ENCODE results near the gene DENND2C. TPM values are rescaled to one million over a fixed set of nuclear protein-coding genes. Genes with fewer than 3 reads are reported as not detected.

DENND2C gene
- total RNA-seq, 2 experiments from 2014 or later, result 0.47 to 0.93 TPM

DNA sequence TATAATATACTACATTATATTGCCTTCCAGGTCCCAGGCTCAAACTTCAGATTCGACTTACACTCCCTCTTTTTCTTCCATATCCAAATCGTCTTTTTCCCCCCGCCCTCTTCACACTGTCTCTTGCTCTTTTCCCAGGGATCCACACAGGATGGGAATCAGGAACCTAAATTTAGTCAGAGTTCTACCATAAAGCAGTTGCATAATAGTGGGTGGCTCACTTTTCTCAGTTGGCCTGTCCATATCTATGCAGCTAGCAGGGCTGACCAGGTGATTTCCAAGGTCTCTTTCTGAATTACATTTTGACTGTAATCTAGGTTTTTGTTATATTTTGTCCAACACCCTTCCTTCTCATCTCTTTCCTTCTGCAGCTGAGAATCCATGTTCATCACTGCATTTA, 80.7 kb downstream of the DENND2C start:
- no peak for TF ChIP-seq EZH2phosphoT487 (IDR thresholded peaks at IDR 0.05; ENCODE audit: borderline replicate concordance, low read depth, low read length)
- no peak for TF ChIP-seq CTCF (conservative IDR thresholded peaks at IDR 0.05; ENCODE audit: low read length)
- no TSS peak for BruUV-seq (replicated peaks)
- no peak overlapping the region for H3K27ac ChIP-seq (ENCODE audit: low read depth, low read length, poor library complexity, severe bottlenecking)
- H3K9me2 ChIP-seq (ENCODE audit: insufficient read depth, low read length), result no peaks in the 10 kb centered on the region
- H3K4me1 ChIP-seq (ENCODE audit: insufficient read depth, low read length, poor library complexity, severe bottlenecking), result no peaks in the 10 kb centered on the region
- H4K20me1 ChIP-seq (ENCODE audit: insufficient read depth, low read length), result no peaks in the 10 kb centered on the region
- H3K79me2 ChIP-seq (ENCODE audit: insufficient read depth, low read depth, low read length), result no peaks in the 10 kb centered on the region
- ChIA-PET CTCF (ENCODE audit: unreplicated experiment) (no interaction called here), POLR2A (interaction anchor here (0.9 kb wide), 1 partner anchor 738 kb away, joined by 4 read pairs; no protein-coding TSS in a partner anchor)
- H2AFZ ChIP-seq (ENCODE audit: low read length), result no peak overlapping the region
- no peaks in the 10 kb centered on the region for H3K9me3 ChIP-seq (ENCODE audit: low read length)
- H3K4me3 ChIP-seq (ENCODE audit: low read depth, low read length, poor library complexity, severe bottlenecking), result no peak overlapping the region
- H3K36me3 ChIP-seq (ENCODE audit: insufficient read depth, low read length), result no peaks in the 10 kb centered on the region
- H3K4me2 ChIP-seq (ENCODE audit: low read length), result no peak overlapping the region
- no peak for DNase-seq (ENCODE audit: low spot score)
- intact Hi-C loops (cut with micrococcal nuclease; ENCODE audit: unreplicated experiment), result no loop called here

GRCh38 chr1:114588196-114588689, 81.6 kb downstream of the DENND2C start:
- POLR2A ChIA-PET, result interaction anchor here (0.7 kb wide), 1 partner anchor 154 kb away, joined by 3 read pairs; no protein-coding TSS in a partner anchor
- H2AFZ ChIP-seq (ENCODE audit: low read length), result no peak overlapping the region
- no peak overlapping the region for H3K27ac ChIP-seq (ENCODE audit: low read depth, low read length, poor library complexity, severe bottlenecking)

More at GRCh38 chr1:114588196-114588689, 81.6 kb downstream of the DENND2C start:
- H3K36me3 ChIP-seq (ENCODE audit: insufficient read depth, low read length), result no peaks in the 10 kb centered on the region
- no peaks in the 10 kb centered on the region for H3K9me3 ChIP-seq (ENCODE audit: low read length)
- intact Hi-C loops (cut with micrococcal nuclease; ENCODE audit: unreplicated experiment), result no loop called here
- no peaks in the 10 kb centered on the region for H3K79me2 ChIP-seq (ENCODE audit: insufficient read depth, low read depth, low read length)
- DNase-seq (ENCODE audit: low spot score), result no peak
- H3K4me1 ChIP-seq (ENCODE audit: insufficient read depth, low read length, poor library complexity, severe bottlenecking), result no peaks in the 10 kb centered on the region
- no peaks in the 10 kb centered on the region for H4K20me1 ChIP-seq (ENCODE audit: insufficient read depth, low read length)
- TF ChIP-seq EZH2phosphoT487 (IDR thresholded peaks at IDR 0.05; ENCODE audit: borderline replicate concordance, low read depth, low read length) (no peak), CTCF (conservative IDR thresholded peaks at IDR 0.05; ENCODE audit: low read length) (no peak)
- H3K4me3 ChIP-seq (ENCODE audit: low read depth, low read length, poor library complexity, severe bottlenecking), result no peak overlapping the region
- H3K4me2 ChIP-seq (ENCODE audit: low read length), result no peak overlapping the region
- H3K9me2 ChIP-seq (ENCODE audit: insufficient read depth, low read length), result no peaks in the 10 kb centered on the region
- CTCF ChIA-PET (ENCODE audit: unreplicated experiment), result no interaction called here
- BruUV-seq (replicated peaks), result no TSS peak

Measured in OCI-LY7 (cell line).